GM12865 (cell line): ENCODE measurements around the gene POLD3.

Source experiments
- DNase-seq: peaks from one replicate; pipeline ENCODE4 v3.0.0; 2010; ENCODE audit warnings: low read depth
- H3K4me3 ChIP-seq: 2 replicates; pipeline ENCODE4 v1.5.1; 2011; ENCODE audit warnings: mild to moderate bottlenecking, low read depth, low read length, control low read depth
- TF ChIP-seq, protein P1 (sequence below): IDR thresholded peaks from 2 replicates; pipeline ENCODE4 v1.5.1; 2011; ENCODE audit warnings: low read length, control low read depth, low read depth, inconsistent platforms; ENCODE audit not compliant: insufficient read depth; ENCODE audit errors: missing control alignments

The POLD3 gene

DNA sequence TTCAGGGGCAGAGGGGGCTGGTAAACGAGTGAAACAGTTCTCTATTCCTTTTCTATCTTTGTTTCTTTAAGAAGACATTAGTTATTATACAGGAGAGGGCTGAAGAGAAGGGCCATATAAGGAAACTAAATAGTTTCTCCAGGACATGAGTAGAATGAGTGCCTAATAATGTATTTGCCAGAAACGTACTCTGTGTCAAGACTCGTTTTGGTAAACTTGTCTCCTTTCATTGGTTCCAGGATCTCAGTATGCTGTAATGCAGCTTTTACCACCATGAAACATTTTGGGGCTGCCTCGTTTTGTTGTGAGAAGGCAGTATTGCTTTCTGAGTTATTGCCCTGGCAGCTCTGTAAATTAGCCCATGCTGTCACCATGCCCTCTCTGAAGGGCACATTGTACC, 51.7 kb downstream of the POLD3 start:
- no peak for DNase-seq
- TF ChIP-seq, protein P1, sequence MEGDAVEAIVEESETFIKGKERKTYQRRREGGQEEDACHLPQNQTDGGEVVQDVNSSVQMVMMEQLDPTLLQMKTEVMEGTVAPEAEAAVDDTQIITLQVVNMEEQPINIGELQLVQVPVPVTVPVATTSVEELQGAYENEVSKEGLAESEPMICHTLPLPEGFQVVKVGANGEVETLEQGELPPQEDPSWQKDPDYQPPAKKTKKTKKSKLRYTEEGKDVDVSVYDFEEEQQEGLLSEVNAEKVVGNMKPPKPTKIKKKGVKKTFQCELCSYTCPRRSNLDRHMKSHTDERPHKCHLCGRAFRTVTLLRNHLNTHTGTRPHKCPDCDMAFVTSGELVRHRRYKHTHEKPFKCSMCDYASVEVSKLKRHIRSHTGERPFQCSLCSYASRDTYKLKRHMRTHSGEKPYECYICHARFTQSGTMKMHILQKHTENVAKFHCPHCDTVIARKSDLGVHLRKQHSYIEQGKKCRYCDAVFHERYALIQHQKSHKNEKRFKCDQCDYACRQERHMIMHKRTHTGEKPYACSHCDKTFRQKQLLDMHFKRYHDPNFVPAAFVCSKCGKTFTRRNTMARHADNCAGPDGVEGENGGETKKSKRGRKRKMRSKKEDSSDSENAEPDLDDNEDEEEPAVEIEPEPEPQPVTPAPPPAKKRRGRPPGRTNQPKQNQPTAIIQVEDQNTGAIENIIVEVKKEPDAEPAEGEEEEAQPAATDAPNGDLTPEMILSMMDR = no peak
- H3K4me3 ChIP-seq = no peak overlapping the region

DNA sequence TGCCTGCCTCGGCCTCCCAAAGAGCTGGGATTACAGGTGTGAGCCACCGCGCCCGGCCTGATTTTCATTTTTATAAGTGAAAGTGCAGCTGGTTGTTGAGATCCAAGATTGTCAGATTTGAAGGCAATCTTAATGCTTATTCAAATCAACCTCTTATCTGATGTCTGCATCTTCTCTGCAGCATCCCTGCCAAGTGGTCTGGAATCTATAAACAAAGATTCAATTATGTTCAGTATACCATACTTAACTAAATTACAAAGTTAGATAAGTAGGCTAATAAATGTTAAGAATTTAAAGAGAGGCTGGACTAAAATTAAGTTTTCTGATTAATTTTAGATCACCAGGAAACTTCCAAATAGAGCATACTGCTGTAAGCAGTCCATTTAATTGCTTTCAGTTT, 53.8 kb downstream of the POLD3 start:
- TF ChIP-seq, protein P1 = no peak
- DNase-seq = no peak

DNA sequence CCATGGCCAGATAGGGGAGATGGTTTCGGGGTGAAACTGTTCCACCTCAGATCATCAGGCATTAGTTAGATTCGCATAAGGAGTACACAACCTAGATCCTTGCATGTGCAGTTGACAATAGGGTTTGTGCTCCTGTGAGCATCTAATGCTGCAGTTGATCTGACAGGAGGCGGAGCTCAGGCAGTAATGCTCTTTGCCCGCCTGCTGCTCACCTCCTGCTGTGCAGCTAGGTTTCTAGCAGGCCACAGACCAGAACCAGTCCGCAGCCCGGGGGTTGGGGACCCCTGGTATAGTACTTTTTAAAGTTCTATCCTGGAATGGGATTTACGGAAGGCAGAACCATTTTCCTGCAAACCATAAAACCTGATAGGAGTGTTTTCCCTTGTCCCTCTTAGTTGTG, 54.6 kb downstream of the POLD3 start:
- no peak overlapping the region for H3K4me3 ChIP-seq
- DNase-seq = no peak
- TF ChIP-seq, protein P1 = no peak

More for the DNA sequence above, 53.8 kb downstream of the POLD3 start:
- no peak overlapping the region for H3K4me3 ChIP-seq

DNA sequence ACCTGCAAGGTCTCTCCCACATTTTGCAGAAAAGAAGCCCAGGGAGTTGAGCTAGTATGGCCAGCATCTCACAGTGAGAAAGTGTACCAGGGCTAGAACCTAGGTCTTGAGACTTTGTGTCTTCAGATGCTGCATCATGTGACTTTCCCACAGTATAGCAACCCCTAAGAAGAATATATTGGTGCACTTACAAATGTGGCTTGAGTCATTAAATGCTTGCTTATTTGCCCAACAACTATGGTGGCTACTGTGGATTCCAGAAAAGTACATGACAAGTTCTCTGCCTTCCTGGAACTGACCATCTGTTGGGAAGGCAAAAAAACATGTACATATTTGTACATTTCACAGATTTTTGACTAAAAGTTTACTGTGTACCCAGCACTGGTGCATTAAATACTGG, 55.0 kb downstream of the POLD3 start:
- TF ChIP-seq, protein P1 = no peak
- H3K4me3 ChIP-seq = no peak overlapping the region
- no peak for DNase-seq

DNA sequence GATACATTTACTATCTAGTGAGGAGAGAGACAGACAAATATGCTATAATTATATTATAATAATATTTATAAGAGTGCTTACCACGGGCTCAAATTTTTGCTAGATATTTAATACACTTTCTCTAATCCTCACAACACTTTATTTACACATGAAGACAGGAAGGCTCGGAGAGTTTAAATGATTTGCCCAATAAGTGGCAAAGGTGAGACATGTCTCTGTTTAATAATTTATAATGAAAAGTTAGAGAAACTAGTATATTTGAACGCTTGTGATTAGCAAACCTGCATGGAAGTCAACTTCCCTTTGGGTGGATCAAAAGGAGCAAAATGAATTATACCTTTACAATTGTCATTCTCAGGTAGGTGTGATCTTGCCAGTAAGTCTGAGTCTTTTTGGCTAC, 55.4 kb downstream of the POLD3 start:
- no peak for DNase-seq
- no peak overlapping the region for H3K4me3 ChIP-seq
- TF ChIP-seq, protein P1 = no peak

DNA sequence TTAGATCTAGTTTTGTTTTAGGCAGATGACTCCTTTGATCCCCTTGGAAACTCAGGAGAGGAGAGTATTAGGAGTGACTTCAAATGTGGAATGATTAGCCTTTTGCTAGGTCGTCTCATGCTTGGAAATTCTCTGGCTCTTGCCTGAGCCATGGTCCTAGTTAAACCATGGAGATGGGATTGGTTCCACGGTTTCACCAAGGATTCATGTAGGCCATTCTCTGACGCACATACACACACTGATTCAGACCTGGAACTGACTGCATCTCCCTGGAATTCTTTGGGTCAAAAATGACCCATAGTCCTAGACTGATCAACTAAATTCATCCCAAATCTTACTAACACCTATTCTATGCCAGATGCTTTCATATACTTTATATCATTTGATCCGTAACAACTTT, 56.5 kb downstream of the POLD3 start:
- H3K4me3 ChIP-seq = no peak overlapping the region
- TF ChIP-seq, protein P1 = no peak
- DNase-seq = no peak

DNA sequence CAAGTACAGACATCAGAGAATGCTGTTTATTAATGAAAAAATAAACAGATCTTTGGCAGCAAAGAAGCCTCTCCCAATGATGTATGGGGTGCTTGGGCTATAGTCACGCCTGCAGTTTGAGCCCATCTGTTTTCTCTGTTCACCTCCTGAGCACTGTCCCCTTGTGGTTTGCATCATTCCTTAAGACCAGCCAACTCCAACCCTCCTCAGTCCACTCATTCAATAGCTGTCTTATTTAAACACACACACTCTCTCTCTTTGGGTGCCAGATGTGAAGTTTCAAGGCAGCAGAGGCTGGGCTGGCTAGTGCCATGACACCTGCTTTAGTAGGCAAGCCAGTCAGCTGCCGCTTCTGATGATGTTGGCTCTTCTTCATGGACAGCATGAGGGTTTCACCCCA, 58.1 kb downstream of the POLD3 start:
- no peak for DNase-seq
- no peak overlapping the region for H3K4me3 ChIP-seq
- TF ChIP-seq, protein P1 = no peak
